Gastroesophageal sphincter (tissue), 4 donors: Measurements from ENCODE around the gene GSG1L. TPM values are rescaled to one million over a fixed set of nuclear protein-coding genes. Genes with fewer than 3 reads are reported as not detected.

Experiments
- ATAC-seq: fragments of 150-250 bp; one replicate; pipeline ENCODE4 v1.9.1; 2016; ENCODE audit warnings: mild to moderate bottlenecking, moderate library complexity
- H3K27ac ChIP-seq, 4 donors: fragments of 200-600 bp; sonication (generic) in 3 of 4; 1 replicate in 3 of 4; 2 replicates in 1 of 4; pipeline ENCODE4 v1.5.1; 2016 to 2019
- H3K27me3 ChIP-seq: fragments of 200-600 bp; sonication (generic); one replicate; pipeline ENCODE4 v1.5.1; 2019
- H3K36me3 ChIP-seq, 2 donors: fragments of 200-600 bp; sonication (generic); one replicate each; pipeline ENCODE4 v1.5.1; 2019; ENCODE audit warnings: control low read depth in 1 of 2
- H3K4me1 ChIP-seq, 3 donors: fragments of 200-600 bp; sonication (generic); 1 replicate in 2 of 3; 2 replicates in 1 of 3; pipeline ENCODE4 v1.5.1; 2016 to 2019; ENCODE audit warnings: control low read depth in 2 of 3
- H3K4me3 ChIP-seq, 2 donors: fragments of 200-600 bp; sonication (generic); one replicate each; pipeline ENCODE4 v1.5.1; 2019; ENCODE audit warnings: mild to moderate bottlenecking in 1 of 2, moderate library complexity in 1 of 2
- H3K9me3 ChIP-seq, 3 donors: fragments of 200-600 bp; sonication (generic); one replicate each; pipeline ENCODE4 v1.5.1; 2017 to 2019; ENCODE audit warnings: control low read depth in 2 of 3
- CTCF ChIP-seq, 4 experiments: fragments of 200-600 bp in 2 of 4; fragments of 450-650 bp in 2 of 4; sonication (generic) in 1 of 4; IDR thresholded peaks; one replicate each; pipeline ENCODE4 v1.5.1; 2017 to 2019; ENCODE audit warnings: antibody characterized with exemption in 4 of 4, mild to moderate bottlenecking in 2 of 4, moderate library complexity in 2 of 4
- EP300 ChIP-seq: sonication (generic); formaldehyde crosslinking; IDR thresholded peaks from one replicate; pipeline ENCODE4 v1.6.1; 2017; ENCODE audit warnings: antibody characterized with exemption, mild to moderate bottlenecking
- POLR2A ChIP-seq, 2 donors: fragments of 450-650 bp; IDR thresholded peaks; one replicate each; pipeline ENCODE4 v1.6.1; 2017; ENCODE audit warnings: antibody characterized with exemption in 2 of 2, mild to moderate bottlenecking in 2 of 2, moderate library complexity in 1 of 2
- POLR2AphosphoS5 ChIP-seq: sonication (generic); formaldehyde crosslinking; IDR thresholded peaks from one replicate; pipeline ENCODE4 v1.6.1; 2017; ENCODE audit warnings: antibody characterized with exemption
- WGBS, 2 donors: methylation state at CpG; one replicate each; pipeline ENCODE4 v1.1.5; 2018; ENCODE audit warnings: low coverage in 1 of 2; 5-methylcytosine and 5-hydroxymethylcytosine counted together
- total RNA-seq, 4 donors: library from RNA; depleted of rRNA; stranded (reverse); fragments of >200 nt; gene quantifications; one replicate each; pipeline ENCODE4 v1.1.0, GENCODE V29; 2016

The GSG1L gene
- total RNA-seq, 4 donors from 2014 or later: 1.0 TPM; not detected in 3

GRCh38 chr16:27978876-27979275 is 84.6 kb downstream of the GSG1L start:
- H3K27me3 ChIP-seq: peaks cover 15% of the 10 kb centered on the region
- 30 to 32% methylated on average over 2 of the region's 4 CpGs for WGBS, 2 donors
- H3K4me3 ChIP-seq: no peak overlapping the region
- H3K36me3 ChIP-seq: no peaks in the 10 kb centered on the region
- ATAC-seq: no peak
- no peak for TF ChIP-seq POLR2AphosphoS5
- no peak for TF ChIP-seq EP300
- TF ChIP-seq POLR2A (IDR thresholded peaks at IDR 0.05): no peak
- no peak for TF ChIP-seq CTCF (IDR thresholded peaks at IDR 0.05)
- H3K9me3 ChIP-seq: no peaks in the 10 kb centered on the region
- H3K4me1 ChIP-seq: peaks cover 0 to 4% (median 0%) of the 10 kb centered on the region in 3 donors
- H3K27ac ChIP-seq: no peak overlapping the region

GRCh38 chr16:27977966-27978365 is 85.5 kb downstream of the GSG1L start:
- TF ChIP-seq EP300 (no peak), CTCF (IDR thresholded peaks at IDR 0.05) (no peak), POLR2A (IDR thresholded peaks at IDR 0.05) (no peak), POLR2AphosphoS5 (no peak)
- Histone ChIP-seq H3K4me3 (no peak overlapping the region), H3K27me3 (peaks cover 15% of the 10 kb centered on the region), H3K4me1 (peaks cover 0 to 4% (median 0%) of the 10 kb centered on the region in 3 donors), H3K9me3 (no peaks in the 10 kb centered on the region), H3K36me3 (no peaks in the 10 kb centered on the region), H3K27ac (no peak overlapping the region)
- ATAC-seq: no peak
- 56% methylated on average over 3 of the region's 7 CpGs; no CpG with 5 or more reads in 1 of the 2 donors for WGBS, 2 donors

GRCh38 chr16:27976990-27977389 is 86.5 kb downstream of the GSG1L start:
- ATAC-seq: no peak
- H3K9me3 ChIP-seq: peaks cover 0 to 5% (median 0%) of the 10 kb centered on the region in 3 donors
- peaks cover 0 to 4% (median 0%) of the 10 kb centered on the region in 3 donors for H3K4me1 ChIP-seq
- no peaks in the 10 kb centered on the region for H3K36me3 ChIP-seq
- H3K27me3 ChIP-seq: peaks cover 15% of the 10 kb centered on the region
- TF ChIP-seq POLR2AphosphoS5 (no peak), POLR2A (IDR thresholded peaks at IDR 0.05) (no peak), CTCF (IDR thresholded peaks at IDR 0.05) (no peak), EP300 (no peak)
- no peak overlapping the region for H3K27ac ChIP-seq
- 0 to 90% methylated on average over 1 to 2 of the region's 9 CpGs for WGBS, 2 donors
- H3K4me3 ChIP-seq: no peak overlapping the region

- H3K27me3 ChIP-seq: peaks cover 15% of the 10 kb centered on the region
- no peak overlapping the region for H3K4me3 ChIP-seq
- peaks cover 0 to 16% (median 0%) of the 10 kb centered on the region in 3 donors for H3K9me3 ChIP-seq
- H3K27ac ChIP-seq: no peak overlapping the region
- peaks cover 0 to 4% (median 0%) of the 10 kb centered on the region in 3 donors for H3K4me1 ChIP-seq
- ATAC-seq: no peak
- H3K36me3 ChIP-seq: no peaks in the 10 kb centered on the region
- TF ChIP-seq CTCF (IDR thresholded peaks at IDR 0.05) (no peak), POLR2AphosphoS5 (no peak), EP300 (no peak), POLR2A (IDR thresholded peaks at IDR 0.05) (no peak)
- 85 to 88% methylated on average over 7 to 9 of the region's 11 CpGs for WGBS, 2 donors
Measured at GRCh38 chr16:27974896-27975540, 88.5 kb downstream of the GSG1L start.

- Histone ChIP-seq H3K27ac (no peak overlapping the region), H3K4me1 (peaks cover 0 to 4% (median 0%) of the 10 kb centered on the region in 3 donors), H3K4me3 (no peak overlapping the region), H3K36me3 (no peaks in the 10 kb centered on the region), H3K9me3 (peaks cover 0 to 16% (median 0%) of the 10 kb centered on the region in 3 donors), H3K27me3 (peaks cover 10% of the 10 kb centered on the region)
- WGBS, 2 donors: no CpG with 5 or more reads among the region's 7 CpGs
- no peak for ATAC-seq
- TF ChIP-seq CTCF (IDR thresholded peaks at IDR 0.05) (no peak), POLR2AphosphoS5 (no peak), POLR2A (IDR thresholded peaks at IDR 0.05) (no peak), EP300 (no peak)
Measured at GRCh38 chr16:27973678-27974077, 89.8 kb downstream of the GSG1L start.
